ENCODE measurements around the gene TRAM2.

TRAM2 gene

DNA sequence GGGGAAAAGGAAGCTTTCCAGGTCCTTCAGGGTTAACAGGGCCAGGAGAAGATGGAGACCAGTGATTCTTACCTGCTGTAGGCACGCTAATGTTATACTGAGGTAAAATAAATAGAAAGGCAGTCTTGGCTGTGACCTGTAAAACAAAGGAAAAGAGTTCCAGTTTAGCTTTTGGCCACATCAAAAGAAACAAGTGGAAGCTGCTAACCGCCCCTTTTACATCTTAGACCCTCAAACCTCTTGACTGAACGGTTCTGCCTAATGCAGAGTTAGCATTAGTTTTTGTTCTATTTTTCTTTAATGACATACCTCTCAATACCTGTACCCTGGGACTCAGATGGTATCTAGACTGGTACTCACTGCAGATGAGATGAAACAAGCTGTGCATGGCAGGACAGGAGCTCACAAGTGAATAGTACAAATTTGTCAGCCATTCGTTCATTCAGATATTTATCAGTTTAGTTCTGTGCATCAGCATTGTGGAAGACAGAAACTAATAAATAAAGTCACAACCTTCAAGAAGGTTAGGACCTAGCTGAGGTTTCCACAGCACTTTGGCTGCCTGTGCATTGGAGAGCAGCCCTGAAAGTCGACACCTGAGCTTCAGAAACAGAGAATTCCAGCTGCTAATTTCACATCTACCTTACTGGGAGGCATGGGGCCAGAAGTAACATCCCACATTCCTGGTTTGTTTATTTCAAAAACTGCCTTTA, 41.0 kb downstream of the TRAM2 start:
- H3K4me3 ChIP-seq (ENCODE audit: low read length, poor library complexity, severe bottlenecking): peak overlapping the region; percentile 61
- peak overlapping the region; percentile 90 for H3K9ac ChIP-seq (ENCODE audit: low read depth, low read length, poor library complexity, severe bottlenecking)
- H3K79me2 ChIP-seq (ENCODE audit: insufficient read depth, low read length): peaks cover 65% of the 10 kb centered on the region
- no peaks in the 10 kb centered on the region for H3K9me3 ChIP-seq (ENCODE audit: insufficient read depth, low read depth, low read length)
- no peaks in the 10 kb centered on the region for H4K20me1 ChIP-seq (ENCODE audit: insufficient read depth, low read length, poor library complexity, severe bottlenecking)
- H2AFZ ChIP-seq (ENCODE audit: low read length): no peak overlapping the region
- H3K9me2 ChIP-seq (replicated peaks; ENCODE audit: low read depth, low read length): no peaks in the 10 kb centered on the region
- TF ChIP-seq EZH2phosphoT487 (IDR thresholded peaks at IDR 0.05; ENCODE audit: borderline replicate concordance): no peak
- no peak for TF ChIP-seq CTCF (conservative IDR thresholded peaks at IDR 0.05; ENCODE audit: low read length)
- H3F3A ChIP-seq (ENCODE audit: low read depth): peaks cover 36% of the 10 kb centered on the region
- peak overlapping the region; percentile 79 for H3K4me2 ChIP-seq (ENCODE audit: low read depth, low read length, poor library complexity, severe bottlenecking)
- H3K27me3 ChIP-seq (ENCODE audit: insufficient read depth, low read length, poor library complexity, severe bottlenecking): no peaks in the 10 kb centered on the region
- peaks cover 30% of the 10 kb centered on the region; the same call in 1 of the 2 replicates for H3K36me3 ChIP-seq (ENCODE audit: insufficient read depth, low read length)
- H3K4me1 ChIP-seq (ENCODE audit: insufficient read depth, low read length, poor library complexity, severe bottlenecking): peaks cover 93% of the 10 kb centered on the region

GRCh38 chr6:52534966-52535390, 41.9 kb downstream of the TRAM2 start:
- peak overlapping the region; percentile 90 for H3K9ac ChIP-seq (ENCODE audit: low read depth, low read length, poor library complexity, severe bottlenecking)
- peaks cover 36% of the 10 kb centered on the region for H3F3A ChIP-seq (ENCODE audit: low read depth)
- H3K4me3 ChIP-seq (ENCODE audit: low read length, poor library complexity, severe bottlenecking): peak overlapping the region; percentile 61
- H3K79me2 ChIP-seq (ENCODE audit: insufficient read depth, low read length): peaks cover 65% of the 10 kb centered on the region
- peaks cover 39% of the 10 kb centered on the region; the same call in 1 of the 2 replicates for H3K36me3 ChIP-seq (ENCODE audit: insufficient read depth, low read length)
- no peaks in the 10 kb centered on the region for H3K27me3 ChIP-seq (ENCODE audit: insufficient read depth, low read length, poor library complexity, severe bottlenecking)
- H2AFZ ChIP-seq (ENCODE audit: low read length): no peak overlapping the region
- H4K20me1 ChIP-seq (ENCODE audit: insufficient read depth, low read length, poor library complexity, severe bottlenecking): no peaks in the 10 kb centered on the region
- H3K4me2 ChIP-seq (ENCODE audit: low read depth, low read length, poor library complexity, severe bottlenecking): peak overlapping the region; percentile 79
- no peaks in the 10 kb centered on the region for H3K9me3 ChIP-seq (ENCODE audit: insufficient read depth, low read depth, low read length)
- H3K9me2 ChIP-seq (replicated peaks; ENCODE audit: low read depth, low read length): no peaks in the 10 kb centered on the region
- H3K4me1 ChIP-seq (ENCODE audit: insufficient read depth, low read length, poor library complexity, severe bottlenecking): peaks cover 84% of the 10 kb centered on the region
- TF ChIP-seq EZH2phosphoT487 (IDR thresholded peaks at IDR 0.05; ENCODE audit: borderline replicate concordance) (no peak), CTCF (conservative IDR thresholded peaks at IDR 0.05; ENCODE audit: low read length) (no peak)

- no peak for TF ChIP-seq CTCF (conservative IDR thresholded peaks at IDR 0.05; ENCODE audit: low read length)
- no peak for TF ChIP-seq EZH2phosphoT487 (IDR thresholded peaks at IDR 0.05; ENCODE audit: borderline replicate concordance)
- H3K4me2 ChIP-seq (ENCODE audit: low read depth, low read length, poor library complexity, severe bottlenecking): peak overlapping the region; percentile 79
- no peaks in the 10 kb centered on the region for H4K20me1 ChIP-seq (ENCODE audit: insufficient read depth, low read length, poor library complexity, severe bottlenecking)
- no peaks in the 10 kb centered on the region for H3K9me3 ChIP-seq (ENCODE audit: insufficient read depth, low read depth, low read length)
- peak overlapping the region; percentile 61 for H3K4me3 ChIP-seq (ENCODE audit: low read length, poor library complexity, severe bottlenecking)
- H2AFZ ChIP-seq (ENCODE audit: low read length): no peak overlapping the region
- H3K9ac ChIP-seq (ENCODE audit: low read depth, low read length, poor library complexity, severe bottlenecking): peak overlapping the region; percentile 90
- H3K79me2 ChIP-seq (ENCODE audit: insufficient read depth, low read length): peaks cover 65% of the 10 kb centered on the region
- no peaks in the 10 kb centered on the region for H3K27me3 ChIP-seq (ENCODE audit: insufficient read depth, low read length, poor library complexity, severe bottlenecking)
- peaks cover 38% of the 10 kb centered on the region; the same call in 1 of the 2 replicates for H3K36me3 ChIP-seq (ENCODE audit: insufficient read depth, low read length)
- H3K9me2 ChIP-seq (replicated peaks; ENCODE audit: low read depth, low read length): no peaks in the 10 kb centered on the region
- H3F3A ChIP-seq (ENCODE audit: low read depth): peaks cover 36% of the 10 kb centered on the region
- H3K4me1 ChIP-seq (ENCODE audit: insufficient read depth, low read length, poor library complexity, severe bottlenecking): peaks cover 78% of the 10 kb centered on the region
Measured at GRCh38 chr6:52534363-52534762, 42.5 kb downstream of the TRAM2 start.
